Ovary (tissue), 9 donors: ENCODE measurements around the gene TBC1D2. TPM values are rescaled to one million over a fixed set of nuclear protein-coding genes. Genes with fewer than 3 reads are reported as not detected.
"Not testable (repeated sequence)": the region's sequence is repeated elsewhere in the genome, so short reads cannot be mapped to it uniquely, and the experiment has no call there.

ENCODE experiments used
- DNase-seq, 5 donors: peaks; one replicate each; pipeline ENCODE4 v3.0.0-alpha.2; 2019 to 2020
- H3K27ac ChIP-seq, 2 donors: fragments of 200-600 bp; one replicate each; pipeline versions ENCODE4 v1.5.1 to v1.8.0; 2019 to 2022
- H3K27me3 ChIP-seq: fragments of 200-600 bp; one replicate; pipeline ENCODE4 v1.8.0; 2022
- H3K36me3 ChIP-seq: fragments of 200-600 bp; sonication (generic); one replicate; pipeline ENCODE4 v1.5.1; 2019
- H3K4me1 ChIP-seq: one replicate; pipeline ENCODE4 v1.8.1; 2013; ENCODE audit warnings: mild to moderate bottlenecking, moderate library complexity; ENCODE audit not compliant: insufficient read depth
- H3K4me3 ChIP-seq: fragments of 200-600 bp; sonication (generic); one replicate; pipeline ENCODE4 v1.5.1; 2017
- H3K9me3 ChIP-seq, 2 donors: fragments of 200-600 bp in 1 of 2; sonication (generic) in 1 of 2; one replicate each; pipeline versions ENCODE4 v1.5.1 to v1.8.1; 2013 to 2019; ENCODE audit warnings: mild to moderate bottlenecking in 1 of 2, moderate library complexity in 1 of 2
- EP300 ChIP-seq: sonication (generic); formaldehyde crosslinking; IDR thresholded peaks from one replicate; pipeline ENCODE4 v1.6.1; 2017; ENCODE audit warnings: antibody characterized with exemption
- POLR2A ChIP-seq: fragments of 450-650 bp; IDR thresholded peaks from one replicate; pipeline ENCODE4 v1.6.1; 2017; ENCODE audit warnings: antibody characterized with exemption, mild to moderate bottlenecking, moderate library complexity
- WGBS, 3 donors: extraction: QIAGEN DNeasy Blood & Tissue Kit in 1 of 3; methylation state at CpG; one replicate each; pipeline versions ENCODE4 v1.1.5 to v1.1.7; 2013 to 2017; 5-methylcytosine and 5-hydroxymethylcytosine counted together
- intact Hi-C, 4 donors: fragments of 100-400 bp; cut with DNase I; formaldehyde crosslinking; loops; one replicate each; pipeline versions ENCODE4 v1.11.0 to v1.15.1; 2022 to 2023
- polyA plus RNA-seq, 2 donors: library from polyadenylated mRNA; stranded (reverse); fragments of 200-250 nt in 1 of 2; fragments of 350-450 nt in 1 of 2; fragmentation: Illumina TruSeq in 1 of 2; extraction: RNeasy Lipid Tissue Mini Kit (QIAGEN cat#74804) in 1 of 2; gene quantifications; one replicate each; pipeline ENCODE4 v1.2.3, GENCODE V29; 2013 to 2014
- total RNA-seq, 7 donors: library from RNA; depleted of rRNA in 2 of 7; stranded (reverse); fragments of >200 nt in 2 of 7; fragmentation: NEBNext Ultra II Directional in 3 of 7; extraction: Animal tissue kit (Norgen Biotek cat#: 25700) in 3 of 7; gene quantifications; one replicate each; pipeline versions ENCODE4 v1.1.0 to v1.2.4, GENCODE V29; 2016 to 2023
- TF ChIP-seq, protein P1 (sequence below), 3 donors: fragments of 450-650 bp in 2 of 3; fragments of 200-600 bp in 1 of 3; IDR thresholded peaks; one replicate each; pipeline versions ENCODE4 v1.5.1 to v1.8.0; 2016 to 2022; ENCODE audit warnings: antibody characterized with exemption in 3 of 3, mild to moderate bottlenecking in 1 of 3
- donor health status: DM: no; HTN: no; CAD: no; lungs with moderate emphysema.
- donor health status: DM: no; HTN: no; CAD: no.
- donor health status: Bipolar disorder and iron deficiency.
- donor health status: DM: yes; HTN: yes; CAD: no.
- donor health status: DM: no; HTN: no; CAD: no.
- donor health status: DM: yes; HTN: yes; CAD: no.

Gene TBC1D2
- total and polyA plus RNA-seq, 9 donors = 1.7 to 11.3 (median 4.4) TPM

- 81 to 84% (median 83%) methylated on average over 2 of the region's 2 CpGs for WGBS, 3 donors
- H3K4me3 ChIP-seq = no peak overlapping the region
- H3K27me3 ChIP-seq = no peaks in the 10 kb centered on the region
- no peaks in the 10 kb centered on the region for H3K4me1 ChIP-seq
- DNase-seq = no peak
- no peak overlapping the region for H3K27ac ChIP-seq
- TF ChIP-seq POLR2A = no peak
- H3K9me3 ChIP-seq = no peaks in the 10 kb centered on the region
- H3K36me3 ChIP-seq = no peaks in the 10 kb centered on the region
- intact Hi-C loops = no loop called here
These were observed 19.7 kb upstream of the TBC1D2 start for GRCh38 chr9:98275159-98275558.

GRCh38 chr9:98272083-98272482 lies 16.6 kb upstream of the TBC1D2 start:
- no peaks in the 10 kb centered on the region for H3K27me3 ChIP-seq
- intact Hi-C loops = loop anchor here in 1 of 4 donors (5.0 kb wide), 1 partner anchor 50 kb away; no protein-coding TSS in a partner anchor
- H3K9me3 ChIP-seq = no peaks in the 10 kb centered on the region
- no peak overlapping the region for H3K27ac ChIP-seq
- no peak for TF ChIP-seq POLR2A
- no peak for TF ChIP-seq EP300
- TF ChIP-seq, protein P1, sequence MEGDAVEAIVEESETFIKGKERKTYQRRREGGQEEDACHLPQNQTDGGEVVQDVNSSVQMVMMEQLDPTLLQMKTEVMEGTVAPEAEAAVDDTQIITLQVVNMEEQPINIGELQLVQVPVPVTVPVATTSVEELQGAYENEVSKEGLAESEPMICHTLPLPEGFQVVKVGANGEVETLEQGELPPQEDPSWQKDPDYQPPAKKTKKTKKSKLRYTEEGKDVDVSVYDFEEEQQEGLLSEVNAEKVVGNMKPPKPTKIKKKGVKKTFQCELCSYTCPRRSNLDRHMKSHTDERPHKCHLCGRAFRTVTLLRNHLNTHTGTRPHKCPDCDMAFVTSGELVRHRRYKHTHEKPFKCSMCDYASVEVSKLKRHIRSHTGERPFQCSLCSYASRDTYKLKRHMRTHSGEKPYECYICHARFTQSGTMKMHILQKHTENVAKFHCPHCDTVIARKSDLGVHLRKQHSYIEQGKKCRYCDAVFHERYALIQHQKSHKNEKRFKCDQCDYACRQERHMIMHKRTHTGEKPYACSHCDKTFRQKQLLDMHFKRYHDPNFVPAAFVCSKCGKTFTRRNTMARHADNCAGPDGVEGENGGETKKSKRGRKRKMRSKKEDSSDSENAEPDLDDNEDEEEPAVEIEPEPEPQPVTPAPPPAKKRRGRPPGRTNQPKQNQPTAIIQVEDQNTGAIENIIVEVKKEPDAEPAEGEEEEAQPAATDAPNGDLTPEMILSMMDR (IDR thresholded peaks at IDR 0.05) = no peak
- no peaks in the 10 kb centered on the region for H3K4me1 ChIP-seq
- no peaks in the 10 kb centered on the region for H3K36me3 ChIP-seq
- WGBS, 3 donors = 74 to 82% (median 80%) methylated on average over 3 of the region's 3 CpGs
- no peak overlapping the region for H3K4me3 ChIP-seq
- DNase-seq = no peak

GRCh38 chr9:98271479-98271878 lies 16.0 kb upstream of the TBC1D2 start:
- no peak for DNase-seq
- intact Hi-C loops = loop anchor here in 1 of 4 donors (5.0 kb wide), 1 partner anchor 49 kb away; no protein-coding TSS in a partner anchor
- Histone ChIP-seq H3K36me3 (no peaks in the 10 kb centered on the region), H3K27me3 (no peaks in the 10 kb centered on the region), H3K4me1 (no peaks in the 10 kb centered on the region), H3K27ac (no peak overlapping the region), H3K4me3 (no peak overlapping the region), H3K9me3 (no peaks in the 10 kb centered on the region)
- TF ChIP-seq, protein P1 (IDR thresholded peaks at IDR 0.05) = no peak
- TF ChIP-seq EP300 = no peak
- TF ChIP-seq POLR2A = no peak
- WGBS, 3 donors = 15 to 20% (median 17%) methylated on average over 3 of the region's 3 CpGs

- intact Hi-C loops = loop anchor here in 1 of 4 donors (5.0 kb wide), 1 partner anchor 48 kb away; no protein-coding TSS in a partner anchor
- not testable (repeated sequence) for H3K4me3 ChIP-seq, H3K27ac ChIP-seq, H3K36me3 ChIP-seq, H3K4me1 ChIP-seq, H3K9me3 ChIP-seq, H3K27me3 ChIP-seq, DNase-seq
- WGBS, 3 donors = 70 to 79% (median 77%) methylated on average over 11 of the region's 11 CpGs
These were observed 14.8 kb upstream of the TBC1D2 start for GRCh38 chr9:98270284-98270683.

- not testable (repeated sequence) for H3K36me3 ChIP-seq, DNase-seq, H3K9me3 ChIP-seq, H3K4me1 ChIP-seq, H3K27me3 ChIP-seq, H3K27ac ChIP-seq, H3K4me3 ChIP-seq
- intact Hi-C loops = loop anchor here in 2 of 4 donors (5.0 to 10.0 kb wide), 3 partner anchors 47 to 345 kb away; partner anchors contain the start of gene TRMO (in 1 of the 2)
- 40 to 45% (median 44%) methylated on average over 10 of the region's 10 CpGs for WGBS, 3 donors
These were observed 14.2 kb upstream of the TBC1D2 start for GRCh38 chr9:98269652-98270051.

GRCh38 chr9:98267556-98267955 lies 12.1 kb upstream of the TBC1D2 start:
- not testable (repeated sequence) for DNase-seq, H3K4me3 ChIP-seq, H3K27ac ChIP-seq, H3K9me3 ChIP-seq, H3K4me1 ChIP-seq, H3K27me3 ChIP-seq, H3K36me3 ChIP-seq
- intact Hi-C loops = loop anchor here in 2 of 4 donors (5.0 to 10.0 kb wide), 2 partner anchors 335 to 343 kb away; partner anchors contain the start of gene TRMO (in 1 of the 2)
- WGBS, 3 donors = 88% methylated on average over 8 of the region's 8 CpGs
